Stomach (tissue), 9 donors: Measurements from ENCODE around the gene CDCA4. TPM values are rescaled to one million over a fixed set of nuclear protein-coding genes. Genes with fewer than 3 reads are reported as not detected.

Experiments used
- DNase-seq, 2 donors: peaks; one replicate each; pipeline versions ENCODE4 v3.0.0 to v3.0.0-alpha.2; 2013 to 2019
- H3K27ac ChIP-seq, 5 donors: fragments of 200-600 bp in 4 of 5; sonication (generic) in 4 of 5; one replicate each; pipeline ENCODE4 v1.5.1; 2013 to 2019; ENCODE audit warnings: mild to moderate bottlenecking in 1 of 5, moderate library complexity in 1 of 5
- H3K27me3 ChIP-seq, 3 donors: fragments of 200-600 bp; sonication (generic); one replicate each; pipeline ENCODE4 v1.5.1; 2017 to 2019; ENCODE audit warnings: mixed run types in 1 of 3
- H3K36me3 ChIP-seq, 4 donors: fragments of 200-600 bp; sonication (generic); 1 replicate in 3 of 4; 2 replicates in 1 of 4; pipeline ENCODE4 v1.5.1; 2016 to 2019
- H3K4me1 ChIP-seq, 4 donors: fragments of 200-600 bp; sonication (generic); one replicate each; pipeline ENCODE4 v1.5.1; 2016 to 2019
- H3K4me3 ChIP-seq, 4 donors: fragments of 200-600 bp; sonication (generic) in 3 of 4; one replicate each; pipeline ENCODE4 v1.5.1; 2016 to 2019; ENCODE audit warnings: mild to moderate bottlenecking in 1 of 4
- H3K9me3 ChIP-seq, 4 donors: fragments of 200-600 bp; sonication (generic); one replicate each; pipeline ENCODE4 v1.5.1; 2016 to 2019
- EP300 ChIP-seq: sonication (generic); formaldehyde crosslinking; IDR thresholded peaks from one replicate; pipeline ENCODE4 v1.6.1; 2017; ENCODE audit warnings: antibody characterized with exemption
- POLR2A ChIP-seq, 4 donors: fragments of 450-650 bp; IDR thresholded peaks; one replicate each; pipeline ENCODE4 v1.6.1; 2016; ENCODE audit warnings: antibody characterized with exemption in 4 of 4, control low read depth in 2 of 4, mild to moderate bottlenecking in 1 of 4, moderate library complexity in 1 of 4
- POLR2AphosphoS5 ChIP-seq, 3 donors: sonication (generic); formaldehyde crosslinking; IDR thresholded peaks; one replicate each; pipeline ENCODE4 v1.6.1; 2016; ENCODE audit warnings: antibody characterized with exemption in 3 of 3
- WGBS, 5 donors: extraction: QIAGEN DNeasy Blood & Tissue Kit in 3 of 5; methylation state at CpG; one replicate each; pipeline versions ENCODE4 v1.1.5 to v1.1.7; 2013 to 2018; 5-methylcytosine and 5-hydroxymethylcytosine counted together
- intact Hi-C: fragments of 100-400 bp; cut with DNase I; formaldehyde crosslinking; loops from one replicate; pipeline ENCODE4 v1.15.1; 2023; ENCODE audit warnings: low total_unique reads
- polyA plus RNA-seq, 3 donors: library from polyadenylated mRNA; stranded (reverse); fragments of 200-250 nt; gene quantifications; one replicate each; pipeline ENCODE4 v1.2.3, GENCODE V29; 2013
- total RNA-seq, 5 donors: library from RNA; depleted of rRNA; stranded (reverse); fragments of >200 nt; gene quantifications; one replicate each; pipeline versions ENCODE4 v1.1.0 to v1.2.3, GENCODE V29; 2014 to 2016
- TF ChIP-seq, protein P1 (sequence below), 7 experiments: fragments of 450-650 bp in 4 of 7; fragments of 200-600 bp in 3 of 7; sonication (generic) in 3 of 7; IDR thresholded peaks; one replicate each; pipeline ENCODE4 v1.5.1; 2016 to 2019; ENCODE audit warnings: antibody characterized with exemption in 7 of 7, control low read depth in 2 of 7, mild to moderate bottlenecking in 1 of 7
- donor health status: healthy with polysubstance abuse.
- donor health status: Bipolar disorder and iron deficiency.
- donor health status: healthy.

The CDCA4 gene
- total and polyA plus RNA-seq, 8 donors = 2.9 to 12.3 (median 6.4) TPM

DNA sequence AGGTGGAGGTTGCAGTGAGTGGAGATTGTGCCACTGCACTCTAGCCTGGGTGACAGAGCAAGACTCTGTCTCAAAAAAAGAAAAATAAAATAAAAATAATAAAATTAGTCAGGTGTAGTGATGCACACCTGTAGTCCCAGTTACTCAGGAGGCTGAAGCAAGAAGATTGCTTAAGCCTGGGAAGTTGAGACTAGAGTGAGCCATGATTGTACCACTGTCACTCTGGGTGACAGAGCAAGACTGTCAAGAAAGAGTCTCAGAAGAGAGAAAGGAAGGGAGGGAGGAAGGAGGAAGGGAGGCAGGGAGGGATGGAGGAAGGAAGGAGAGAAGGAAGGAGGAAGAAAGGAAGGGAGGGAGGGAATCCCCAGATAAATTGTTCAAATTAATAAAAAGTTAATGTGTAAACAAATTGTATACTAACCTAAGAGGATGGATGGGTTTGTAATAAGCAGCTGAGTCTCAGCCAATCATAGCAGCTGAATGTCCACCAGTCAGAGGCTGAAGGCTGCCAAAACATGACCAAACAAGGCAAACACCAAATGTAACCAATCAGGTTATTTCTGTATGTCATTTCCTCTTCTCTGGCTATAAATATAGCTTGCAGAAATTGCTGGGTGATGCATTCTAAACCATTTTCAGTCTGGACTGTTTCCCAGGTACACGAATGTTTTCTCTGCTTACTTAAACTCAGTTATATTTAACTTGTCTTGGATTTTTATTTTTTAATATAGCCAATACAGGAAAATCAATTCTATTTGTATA, 6.1 kb upstream of the CDCA4 start:
- H3K9me3 ChIP-seq = no peaks in the 10 kb centered on the region
- no peak overlapping the region for H3K4me3 ChIP-seq
- no peaks in the 10 kb centered on the region for H3K27me3 ChIP-seq
- H3K36me3 ChIP-seq = no peaks in the 10 kb centered on the region
- peak overlapping the region in 1 of 5 donors; percentile 49 for H3K27ac ChIP-seq
- 15 to 37% (median 21%) methylated on average over 1 of the region's 1 CpG for WGBS, 5 donors
- TF ChIP-seq POLR2AphosphoS5 (IDR thresholded peaks at IDR 0.05) (no peak), EP300 (no peak), POLR2A (IDR thresholded peaks at IDR 0.05) (no peak)
- TF ChIP-seq, protein P1, sequence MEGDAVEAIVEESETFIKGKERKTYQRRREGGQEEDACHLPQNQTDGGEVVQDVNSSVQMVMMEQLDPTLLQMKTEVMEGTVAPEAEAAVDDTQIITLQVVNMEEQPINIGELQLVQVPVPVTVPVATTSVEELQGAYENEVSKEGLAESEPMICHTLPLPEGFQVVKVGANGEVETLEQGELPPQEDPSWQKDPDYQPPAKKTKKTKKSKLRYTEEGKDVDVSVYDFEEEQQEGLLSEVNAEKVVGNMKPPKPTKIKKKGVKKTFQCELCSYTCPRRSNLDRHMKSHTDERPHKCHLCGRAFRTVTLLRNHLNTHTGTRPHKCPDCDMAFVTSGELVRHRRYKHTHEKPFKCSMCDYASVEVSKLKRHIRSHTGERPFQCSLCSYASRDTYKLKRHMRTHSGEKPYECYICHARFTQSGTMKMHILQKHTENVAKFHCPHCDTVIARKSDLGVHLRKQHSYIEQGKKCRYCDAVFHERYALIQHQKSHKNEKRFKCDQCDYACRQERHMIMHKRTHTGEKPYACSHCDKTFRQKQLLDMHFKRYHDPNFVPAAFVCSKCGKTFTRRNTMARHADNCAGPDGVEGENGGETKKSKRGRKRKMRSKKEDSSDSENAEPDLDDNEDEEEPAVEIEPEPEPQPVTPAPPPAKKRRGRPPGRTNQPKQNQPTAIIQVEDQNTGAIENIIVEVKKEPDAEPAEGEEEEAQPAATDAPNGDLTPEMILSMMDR (IDR thresholded peaks at IDR 0.05) = no peak
- intact Hi-C loops = no loop called here
- H3K4me1 ChIP-seq = peaks cover 2 to 17% (median 9%) of the 10 kb centered on the region in 4 donors
- DNase-seq = no peak

DNA sequence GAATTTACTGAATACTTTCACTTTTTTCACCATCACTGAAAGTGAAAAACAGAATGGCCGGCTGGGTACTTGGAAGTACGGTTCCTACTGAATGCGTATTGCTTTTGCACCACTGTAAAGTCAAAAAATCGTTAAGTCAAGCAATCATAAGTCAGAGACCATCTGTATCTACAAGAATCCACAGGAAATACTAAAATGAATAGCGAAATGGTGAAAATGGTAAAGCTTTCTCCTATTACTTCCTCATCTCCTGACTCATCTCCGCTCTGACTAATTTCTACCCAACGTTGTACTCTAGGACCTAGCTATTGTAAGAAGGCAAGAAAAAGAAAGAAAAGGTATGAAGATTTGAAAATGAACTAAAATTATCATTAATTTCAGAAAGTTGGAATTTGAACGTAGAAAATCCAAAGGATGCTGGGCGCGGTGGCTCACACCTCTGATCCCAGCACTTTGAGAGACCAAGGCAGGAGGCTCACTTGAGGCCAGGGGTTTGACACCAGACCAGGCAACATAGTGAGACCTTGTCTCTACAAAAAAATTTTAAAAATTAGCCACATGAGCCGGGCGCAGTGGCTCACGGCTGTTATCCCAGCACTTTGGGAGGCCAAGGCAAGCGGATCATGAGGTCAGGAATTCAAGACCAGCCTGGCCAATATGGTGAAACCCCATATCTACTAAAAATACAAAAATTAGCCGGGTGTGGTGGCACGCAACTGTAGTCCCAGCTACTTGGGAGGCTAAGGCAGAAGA, 5.3 kb upstream of the CDCA4 start:
- H3K4me1 ChIP-seq = peaks cover 8 to 23% (median 16%) of the 10 kb centered on the region in 4 donors
- intact Hi-C loops = no loop called here
- TF ChIP-seq EP300 (no peak), POLR2A (IDR thresholded peaks at IDR 0.05) (no peak), POLR2AphosphoS5 (IDR thresholded peaks at IDR 0.05) (no peak)
- TF ChIP-seq, protein P1 (IDR thresholded peaks at IDR 0.05) = no peak
- H3K27ac ChIP-seq = peak overlapping the region in 1 of 5 donors; percentile 43
- no peak for DNase-seq
- H3K9me3 ChIP-seq = no peaks in the 10 kb centered on the region
- H3K27me3 ChIP-seq = no peaks in the 10 kb centered on the region
- 84 to 91% (median 87%) methylated on average over 16 of the region's 16 CpGs for WGBS, 5 donors
- H3K36me3 ChIP-seq = no peaks in the 10 kb centered on the region
- no peak overlapping the region for H3K4me3 ChIP-seq

GRCh38 chr14:105025429-105025828, 4.5 kb upstream of the CDCA4 start:
- H3K36me3 ChIP-seq = no peaks in the 10 kb centered on the region
- 93 to 96% (median 96%) methylated on average over 6 of the region's 6 CpGs for WGBS, 5 donors
- no peak for DNase-seq
- peak overlapping the region in 2 of 5 donors; percentile 20 to 48 for H3K27ac ChIP-seq
- intact Hi-C loops = no loop called here
- H3K9me3 ChIP-seq = no peaks in the 10 kb centered on the region
- no peak for TF ChIP-seq POLR2AphosphoS5 (IDR thresholded peaks at IDR 0.05)
- TF ChIP-seq POLR2A (IDR thresholded peaks at IDR 0.05) = no peak
- TF ChIP-seq, protein P1 (IDR thresholded peaks at IDR 0.05) = no peak
- no peak for TF ChIP-seq EP300
- no peaks in the 10 kb centered on the region for H3K27me3 ChIP-seq
- H3K4me3 ChIP-seq = no peak overlapping the region
- H3K4me1 ChIP-seq = peaks cover 8 to 23% (median 17%) of the 10 kb centered on the region in 4 donors

DNA sequence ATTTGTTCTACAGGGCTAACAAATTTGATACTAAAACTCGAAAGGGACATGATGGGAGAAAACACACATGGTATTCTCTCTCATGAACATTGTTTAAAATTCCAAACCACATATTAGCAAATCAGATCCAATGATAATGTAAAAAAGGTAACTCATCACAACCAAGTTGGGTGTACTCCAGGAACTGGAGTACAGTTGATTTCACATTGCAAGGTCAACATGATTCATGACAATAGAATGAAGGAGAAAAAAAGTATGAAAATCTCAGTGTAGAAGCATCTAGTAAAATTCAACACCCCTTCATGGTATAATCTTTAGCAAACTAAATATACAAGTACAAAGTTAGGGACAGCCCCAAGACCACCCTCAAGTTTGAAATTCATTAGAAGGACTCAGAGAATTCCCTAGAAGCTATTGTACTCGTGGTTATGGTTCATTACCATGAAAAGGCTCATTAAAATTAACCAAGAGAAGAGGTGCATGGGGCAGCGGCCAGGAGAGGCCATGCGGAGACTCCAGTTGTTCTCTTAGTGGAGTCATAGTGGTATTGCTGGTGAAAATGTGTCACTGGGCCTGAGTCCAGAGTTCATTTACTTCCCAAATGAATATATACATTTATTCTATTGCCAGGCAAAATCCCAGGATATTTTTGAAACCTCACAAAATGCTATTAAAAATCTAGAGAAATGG, 3.1 kb upstream of the CDCA4 start:
- no peaks in the 10 kb centered on the region for H3K9me3 ChIP-seq
- no peak for DNase-seq
- peak overlapping the region in 1 of 5 donors; percentile 48 for H3K27ac ChIP-seq
- intact Hi-C loops = loop anchor here (5.0 kb wide), 1 partner anchor 47 kb away; the partner anchor contains the start of gene AHNAK2
- no peaks in the 10 kb centered on the region for H3K27me3 ChIP-seq
- 75 to 78% (median 76%) methylated on average over 4 of the region's 4 CpGs for WGBS, 5 donors
- no peaks in the 10 kb centered on the region for H3K36me3 ChIP-seq
- no peak overlapping the region for H3K4me3 ChIP-seq
- H3K4me1 ChIP-seq = peaks cover 20 to 38% (median 32%) of the 10 kb centered on the region in 4 donors
- TF ChIP-seq POLR2A (IDR thresholded peaks at IDR 0.05) = no peak
